ENCODE results near the gene KCTD12. TPM values are rescaled to one million over a fixed set of nuclear protein-coding genes. Genes with fewer than 3 reads are reported as not detected.

The KCTD12 gene
- total RNA-seq, 1 experiment from 2014 or later, result 1.9 TPM

- Histone ChIP-seq H3K9me2 (ENCODE audit: insufficient read depth) (no peaks in the 10 kb centered on the region), H2AFZ (ENCODE audit: low read depth, low read length, poor library complexity, severe bottlenecking) (no peak overlapping the region), H4K20me1 (ENCODE audit: insufficient read depth) (no peaks in the 10 kb centered on the region), H3K27me3 (ENCODE audit: insufficient read depth, low read length) (no peaks in the 10 kb centered on the region), H3K9me3 (ENCODE audit: control insufficient read depth in 1 of 2, insufficient read depth in 1 of 2, low read depth in 1 of 2, low read length in 2 of 2) (no peaks in the 10 kb centered on the region), H3K79me2 (ENCODE audit: insufficient read depth, low read length) (no peaks in the 10 kb centered on the region), H3K27ac (ENCODE audit: low read depth, low read length) (no peak overlapping the region), H3K4me1 (ENCODE audit: control insufficient read depth in 1 of 2, insufficient read depth in 2 of 2, low read length in 2 of 2) (no peaks in the 10 kb centered on the region), H3K4me2 (ENCODE audit: low read length) (no peak overlapping the region), H3K9ac (ENCODE audit: low read length) (no peak overlapping the region), H3K4me3 (replicated peaks in 1 of 2; ENCODE audit: low read depth in 1 of 2, low read length in 2 of 2) (no peak overlapping the region), H3K36me3 (ENCODE audit: control insufficient read depth in 1 of 2, insufficient read depth in 2 of 2, low read length in 2 of 2) (no peaks in the 10 kb centered on the region)
- intact Hi-C loops (cut with micrococcal nuclease), result no loop called here
- DNase-seq (ENCODE audit: low read depth, low spot score) (no peak), ATAC-seq (no peak)
- BruUV-seq (replicated peaks), result no TSS peak
- ChIA-PET RAD21 (ENCODE audit: low non-redundant PET in 1 of 2, low total read pairs in 2 of 2, uncharacterized antibody in 2 of 2, unreplicated experiment in 2 of 2) (no interaction called here), CTCF (no interaction called here), POLR2A (no interaction called here)
- TF ChIP-seq ATF3 (IDR thresholded peaks at IDR 0.05) (no peak), SRF (IDR thresholded peaks at IDR 0.05; ENCODE audit: low read depth) (no peak), SP1 (IDR thresholded peaks at IDR 0.05; ENCODE audit: low read depth) (no peak), CEBPB (IDR thresholded peaks at IDR 0.05; ENCODE audit: low read depth) (no peak), CTCF (IDR thresholded peaks at IDR 0.05 in 2 of 3, conservative IDR thresholded peaks at IDR 0.05 in 1 of 3; ENCODE audit: borderline replicate concordance in 1 of 3, insufficient read depth in 1 of 3, low read depth in 2 of 3, low read length in 2 of 3) (no peak), REST (IDR thresholded peaks at IDR 0.05; ENCODE audit: low read depth) (no peak), POLR2A (IDR thresholded peaks at IDR 0.05; ENCODE audit: borderline replicate concordance, extremely low read depth, insufficient read depth, insufficient read length) (no peak), SIN3A (IDR thresholded peaks at IDR 0.05; ENCODE audit: low read depth) (no peak), JUND (IDR thresholded peaks at IDR 0.05) (no peak), POLR2AphosphoS5 (IDR thresholded peaks at IDR 0.05; ENCODE audit: low read depth, low read length) (no peak)
Measured at GRCh38 chr13:76853921-76854608, 32.1 kb downstream of the KCTD12 start.
